Measurements from ENCODE around the gene RYR3. TPM values are rescaled to one million over a fixed set of nuclear protein-coding genes. Genes with fewer than 3 reads are reported as not detected.

RYR3 gene
- total and polyA plus RNA-seq, 2 donors (not counting 1 experiment from before 2014, with no cell fraction given): not detected

GRCh38 chr15:33448961-33449606 lies 138.3 kb downstream of the RYR3 start:
- no peak overlapping the region for H3K4me3 Mint-ChIP-seq
- Histone ChIP-seq H2AFZ (ENCODE audit: insufficient read depth, low read depth, low read length, poor library complexity, severe bottlenecking) (no peak overlapping the region), H3K79me2 (ENCODE audit: control insufficient read depth, insufficient read depth, low read length) (no peaks in the 10 kb centered on the region), H3K4me1 (ENCODE audit: control insufficient read depth in 2 of 2, insufficient read depth in 2 of 2, low read length in 2 of 2) (no peaks in the 10 kb centered on the region), H3K27me3 (replicated peaks in 1 of 4; ENCODE audit: control extremely low read depth in 1 of 4, control insufficient read depth in 3 of 4, insufficient read depth in 4 of 4, low read length in 3 of 4) (peaks cover 0 to 5% (median 0%) of the 10 kb centered on the region in 4 experiments), H3K36me3 (replicated peaks in 1 of 2; ENCODE audit: control extremely low read depth in 1 of 2, control insufficient read depth in 1 of 2, extremely low read depth in 1 of 2, insufficient read depth in 2 of 2, low read length in 1 of 2) (no peaks in the 10 kb centered on the region), H3K4me2 (replicated peaks; ENCODE audit: low read depth, low read length, poor library complexity, severe bottlenecking) (no peak overlapping the region), H3K27ac (ENCODE audit: low read length in 2 of 2) (no peak overlapping the region), H3K4me3 (ENCODE audit: control extremely low read depth in 1 of 5, extremely low read depth in 1 of 5, insufficient read depth in 1 of 5, low read depth in 2 of 5, low read length in 4 of 5) (no peak overlapping the region), H4K20me1 (ENCODE audit: control insufficient read depth, insufficient read depth, low read length, poor library complexity, severe bottlenecking) (no peaks in the 10 kb centered on the region), H3K9ac (ENCODE audit: low read length) (no peak overlapping the region), H3K9me3 (ENCODE audit: control extremely low read depth in 1 of 3, control insufficient read depth in 2 of 3, insufficient read depth in 1 of 3, low read length in 2 of 3) (no peaks in the 10 kb centered on the region)
- no peak overlapping the region for H3K27ac Mint-ChIP-seq
- WGBS (ENCODE audit: insufficient coverage): 89% methylated on average over 4 of the region's 9 CpGs
- ChIA-PET POLR2A (no interaction called here), CTCF (no interaction called here)
- H3K4me1 Mint-ChIP-seq: no peaks in the 10 kb centered on the region
- H3K9me3 Mint-ChIP-seq (ENCODE audit: insufficient read depth): no peaks in the 10 kb centered on the region
- peaks cover 22% of the 10 kb centered on the region for H3K27me3 Mint-ChIP-seq
- DNase-seq: no peak
- TF ChIP-seq CTCF (IDR thresholded peaks at IDR 0.05) (no peak), EZH2 (IDR thresholded peaks at IDR 0.05; ENCODE audit: borderline replicate concordance, insufficient read depth, low read depth, low read length, poor library complexity, severe bottlenecking) (no peak)
- intact Hi-C loops (cut with micrococcal nuclease): no loop called here
- no peak for ATAC-seq (ENCODE audit: low read depth)

GRCh38 chr15:33449810-33450209 lies 139.0 kb downstream of the RYR3 start:
- Mint-ChIP-seq H3K4me3 (no peak overlapping the region), H3K9me3 (ENCODE audit: insufficient read depth) (no peaks in the 10 kb centered on the region), H3K27ac (no peak overlapping the region), H3K27me3 (peaks cover 19% of the 10 kb centered on the region), H3K4me1 (no peaks in the 10 kb centered on the region)
- no peak overlapping the region for H3K9ac ChIP-seq (ENCODE audit: low read length)
- intact Hi-C loops (cut with micrococcal nuclease): no loop called here
- H3K27me3 ChIP-seq (replicated peaks in 1 of 4; ENCODE audit: control extremely low read depth in 1 of 4, control insufficient read depth in 3 of 4, insufficient read depth in 4 of 4, low read length in 3 of 4): peaks cover 0 to 5% (median 0%) of the 10 kb centered on the region in 4 experiments
- no peaks in the 10 kb centered on the region for H4K20me1 ChIP-seq (ENCODE audit: control insufficient read depth, insufficient read depth, low read length, poor library complexity, severe bottlenecking)
- no peaks in the 10 kb centered on the region for H3K36me3 ChIP-seq (replicated peaks in 1 of 2; ENCODE audit: control extremely low read depth in 1 of 2, control insufficient read depth in 1 of 2, extremely low read depth in 1 of 2, insufficient read depth in 2 of 2, low read length in 1 of 2)
- H3K4me3 ChIP-seq (ENCODE audit: control extremely low read depth in 1 of 5, extremely low read depth in 1 of 5, insufficient read depth in 1 of 5, low read depth in 2 of 5, low read length in 4 of 5): no peak overlapping the region
- WGBS (ENCODE audit: insufficient coverage): 14% methylated on average over 1 of the region's 3 CpGs
- DNase-seq (no peak), ATAC-seq (ENCODE audit: low read depth) (no peak)
- H3K79me2 ChIP-seq (ENCODE audit: control insufficient read depth, insufficient read depth, low read length): no peaks in the 10 kb centered on the region
- POLR2A ChIA-PET: no interaction called here
- H3K4me2 ChIP-seq (replicated peaks; ENCODE audit: low read depth, low read length, poor library complexity, severe bottlenecking): no peak overlapping the region
- CTCF ChIA-PET: no interaction called here
- no peak overlapping the region for H3K27ac ChIP-seq (ENCODE audit: low read length in 2 of 2)
- H3K4me1 ChIP-seq (ENCODE audit: control insufficient read depth in 2 of 2, insufficient read depth in 2 of 2, low read length in 2 of 2): no peaks in the 10 kb centered on the region
- TF ChIP-seq EZH2 (IDR thresholded peaks at IDR 0.05; ENCODE audit: borderline replicate concordance, insufficient read depth, low read depth, low read length, poor library complexity, severe bottlenecking): no peak
- TF ChIP-seq CTCF (IDR thresholded peaks at IDR 0.05): no peak
- H2AFZ ChIP-seq (ENCODE audit: insufficient read depth, low read depth, low read length, poor library complexity, severe bottlenecking): no peak overlapping the region
- no peaks in the 10 kb centered on the region for H3K9me3 ChIP-seq (ENCODE audit: control extremely low read depth in 1 of 3, control insufficient read depth in 2 of 3, insufficient read depth in 1 of 3, low read length in 2 of 3)
